EH (cell line): ENCODE measurements around the gene NFATC4.
"Not testable (repeated sequence)": the region's sequence is repeated elsewhere in the genome, so short reads cannot be mapped to it uniquely, and the experiment has no call there.

Experiments used
- DNase-seq: peaks from one replicate; pipeline ENCODE4 v3.0.0-alpha.2; 2015; ENCODE audit warnings: low read depth

Gene NFATC4

GRCh38 chr14:24368212-24368561 is 203 bp downstream of the NFATC4 start:
- DNase-seq: no peak

- DNase-seq: peak; percentile 83
Measured at GRCh38 chr14:24368562-24369252, 723 bp downstream of the NFATC4 start.

- no peak for DNase-seq
Measured at GRCh38 chr14:24369463-24369862, 1.5 kb downstream of the NFATC4 start.

GRCh38 chr14:24369907-24370687 is 2.1 kb downstream of the NFATC4 start:
- DNase-seq: no peak

GRCh38 chr14:24370748-24371147 is 2.8 kb downstream of the NFATC4 start:
- no peak for DNase-seq

- not testable (repeated sequence) for DNase-seq
Measured at GRCh38 chr14:24371605-24372004, 3.6 kb downstream of the NFATC4 start.

- peak; percentile 72 for DNase-seq
Measured at GRCh38 chr14:24372701-24373416, 4.9 kb downstream of the NFATC4 start.

- DNase-seq: no peak
Measured at GRCh38 chr14:24376448-24377070, 8.6 kb downstream of the NFATC4 start.

- no peak for DNase-seq
Measured at GRCh38 chr14:24377126-24377525, 9.1 kb downstream of the NFATC4 start.

GRCh38 chr14:24377657-24378056 is 9.7 kb downstream of the NFATC4 start:
- no peak for DNase-seq

- no peak for DNase-seq
Measured at GRCh38 chr14:24378327-24378726, 10.3 kb downstream of the NFATC4 start.

GRCh38 chr14:24378981-24379906 is 11.3 kb downstream of the NFATC4 start:
- no peak for DNase-seq

GRCh38 chr14:24379907-24380730 is 12.1 kb downstream of the NFATC4 start:
- DNase-seq: no peak

- DNase-seq: no peak
Measured at GRCh38 chr14:24381363-24382063, 13.5 kb downstream of the NFATC4 start.

- no peak for DNase-seq
Measured at GRCh38 chr14:24382064-24382371, 14.0 kb downstream of the NFATC4 start.

GRCh38 chr14:24384169-24384568 is 16.2 kb downstream of the NFATC4 start:
- DNase-seq: no peak

GRCh38 chr14:24385524-24385923 is 17.5 kb downstream of the NFATC4 start:
- DNase-seq: no peak

GRCh38 chr14:24387009-24387345 is 19.0 kb downstream of the NFATC4 start:
- DNase-seq: no peak

- DNase-seq: not testable (repeated sequence)
Measured at GRCh38 chr14:24387579-24387978, 19.6 kb downstream of the NFATC4 start.
